HG02798 (cell line): Measurements from ENCODE around the gene PNPLA7.
"Not testable (repeated sequence)": the region's sequence is repeated elsewhere in the genome, so short reads cannot be mapped to it uniquely, and the experiment has no call there.

Source experiments
- ATAC-seq: cut with Tn5 transposase; IDR thresholded peaks from one replicate; pipeline ENCODE4 v1.9.1; 2021; ENCODE audit warnings: mild to moderate bottlenecking; ENCODE audit not compliant: unreplicated experiment, poor library complexity

Gene PNPLA7

DNA sequence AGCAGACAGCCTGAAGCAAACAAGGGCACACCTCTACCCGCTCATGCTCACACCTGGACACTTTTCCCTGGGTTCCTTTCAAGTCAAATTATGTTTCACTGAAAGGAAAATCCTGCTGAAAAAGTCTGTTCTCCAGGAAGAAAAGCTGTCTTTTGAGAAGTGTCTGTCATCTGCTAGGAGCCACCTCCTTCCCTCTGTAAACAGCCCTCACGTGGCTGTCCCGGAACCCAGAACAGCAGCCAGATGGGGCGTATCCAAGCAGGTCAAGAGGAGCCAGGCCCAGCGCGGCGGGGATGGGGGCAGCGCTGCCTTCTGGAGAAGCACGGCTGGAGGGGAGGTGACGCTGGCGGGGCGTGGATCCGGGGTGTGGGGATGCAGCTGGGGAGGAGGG lies at the start of gene PNPLA7:
PNPLA7 (minus strand) TSS at position 172 of the 391 bp plus-strand sequence. CDS start 205 bp downstream, outside the sequence.
- no peak for ATAC-seq

GRCh38 chr9:137598943-137599342 lies 48.7 kb upstream of the PNPLA7 start:
- no peak for ATAC-seq

DNA sequence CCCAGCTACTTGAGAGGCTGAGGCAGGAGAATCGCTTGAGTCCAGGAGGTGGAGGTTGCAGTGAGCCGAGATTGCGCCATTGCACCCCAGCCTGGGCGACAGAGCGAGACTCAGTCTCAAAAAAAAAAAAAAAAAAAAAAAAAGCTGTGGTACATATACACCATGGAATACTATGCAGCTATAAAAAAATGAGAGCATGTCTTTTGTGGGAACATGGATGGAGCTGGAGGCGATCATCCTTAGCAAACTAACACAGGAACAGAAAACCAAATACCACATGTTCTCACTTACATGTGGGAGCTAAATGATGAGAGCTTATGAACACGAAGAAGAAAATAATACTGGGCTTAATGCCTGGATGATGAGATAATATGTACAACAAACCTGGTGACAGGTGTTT lies 46.4 kb upstream of the PNPLA7 start:
- not testable (repeated sequence) for ATAC-seq

DNA sequence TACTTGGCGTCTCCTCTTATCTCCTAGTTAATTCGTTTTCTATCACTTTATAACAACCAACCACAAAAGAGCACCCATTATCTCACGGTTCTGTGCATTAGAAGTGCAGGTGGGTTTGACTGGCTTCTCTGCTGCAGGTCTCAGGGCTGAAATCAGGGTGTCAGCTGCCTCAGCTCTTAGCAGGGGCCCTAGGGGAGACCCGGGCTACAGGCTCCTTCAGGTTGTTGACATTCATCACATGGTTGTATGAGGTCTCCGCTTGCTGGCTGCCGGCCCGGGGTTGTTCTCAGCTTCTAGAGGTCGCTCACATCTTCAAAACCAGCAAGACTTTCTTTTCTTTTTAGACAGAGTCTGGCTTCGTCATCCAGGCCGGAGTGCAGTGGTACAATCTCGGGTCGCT lies 43.0 kb upstream of the PNPLA7 start:
- no peak for ATAC-seq

DNA sequence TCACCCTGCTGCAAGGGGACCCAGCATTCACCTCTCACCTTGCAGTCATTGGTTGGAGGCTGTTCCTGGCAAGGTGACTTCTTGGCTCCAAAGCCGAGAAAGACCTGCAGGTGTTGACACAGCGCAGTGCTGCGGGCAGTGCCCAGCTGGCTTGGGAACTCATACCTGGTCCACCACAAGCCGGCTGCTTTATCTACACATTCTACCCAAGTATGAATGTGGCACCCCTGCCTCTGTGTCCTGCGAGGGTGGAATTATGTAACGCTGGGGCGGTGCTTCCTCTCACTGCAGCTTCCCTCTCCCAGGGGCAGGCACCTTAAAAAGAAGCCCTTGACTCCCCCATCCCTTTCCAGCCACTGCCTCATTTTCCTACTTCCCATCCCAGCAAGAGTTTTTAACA lies 42.6 kb upstream of the PNPLA7 start:
- ATAC-seq = no peak

DNA sequence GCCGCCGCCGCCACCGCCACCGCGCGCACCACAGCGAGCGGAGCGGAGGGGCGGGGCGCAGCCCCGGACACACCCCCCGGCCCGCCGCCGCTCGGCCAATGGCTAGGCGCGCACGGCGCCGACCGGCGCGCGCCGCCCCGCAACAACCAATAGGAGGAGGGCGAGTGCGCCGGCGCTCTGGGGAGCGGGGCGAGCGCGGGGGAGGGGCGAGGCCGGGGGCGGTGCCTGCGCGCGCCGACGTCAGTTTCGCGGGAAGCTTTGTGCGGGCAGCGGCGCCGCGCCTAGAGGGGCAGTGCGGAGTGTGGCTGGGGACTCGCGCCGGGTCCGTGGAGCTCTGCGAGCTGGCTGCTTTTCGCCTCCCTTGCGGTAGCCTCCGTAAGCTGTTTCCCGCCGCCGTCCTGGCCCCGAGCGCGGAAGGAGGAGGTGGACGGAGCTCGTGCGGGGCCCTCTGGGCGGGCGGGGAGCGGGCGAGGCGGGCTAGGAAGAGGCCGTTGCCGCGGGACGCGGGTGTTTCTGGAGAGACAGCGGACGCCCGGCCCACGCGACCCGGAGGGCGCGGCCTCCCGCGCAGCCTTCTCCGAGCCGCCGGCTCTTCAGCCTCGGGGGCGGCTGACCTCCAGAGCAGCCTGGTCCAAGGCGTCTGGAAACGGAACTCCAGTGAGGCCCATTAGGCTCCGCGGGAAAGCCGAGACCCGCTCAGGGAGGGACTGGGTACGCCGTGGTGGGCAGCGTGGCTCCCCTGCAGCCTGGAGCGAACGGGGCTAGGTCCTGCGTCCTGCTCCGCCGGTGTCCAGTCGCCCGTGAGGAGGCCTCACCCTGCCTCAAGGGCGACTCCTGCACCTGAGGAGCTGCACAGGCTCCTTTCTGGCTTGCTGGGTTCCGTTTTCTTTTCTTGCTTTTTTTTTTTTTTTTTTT lies 40.5 kb upstream of the PNPLA7 start, which contains the start of gene ZMYND19:
ZMYND19 (minus strand) TSS at position 44 of the 915 bp plus-strand sequence. CDS start 249 bp downstream, outside the sequence.
- peak; percentile 93 for ATAC-seq

DNA sequence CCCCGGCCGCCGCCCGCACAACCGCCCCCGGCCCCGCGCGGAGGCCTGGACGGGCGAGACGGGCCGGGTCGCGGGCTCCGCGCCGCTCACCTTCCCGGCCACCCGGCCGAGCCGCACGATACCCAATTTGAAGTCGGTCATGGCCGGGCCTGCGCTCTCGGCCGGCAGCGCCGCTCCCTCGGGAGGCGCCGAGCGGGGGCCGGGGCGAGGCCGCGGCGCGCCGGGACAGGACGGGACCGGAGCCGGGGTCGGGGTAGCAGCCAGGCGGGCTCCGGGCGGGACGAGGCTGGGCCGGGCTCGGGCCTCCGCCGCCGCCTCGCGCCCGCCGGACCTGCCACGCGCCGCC lies 39.9 kb upstream of the PNPLA7 start:
- ATAC-seq = no peak

- peak; percentile 7 for ATAC-seq
Measured at GRCh38 chr9:137589441-137590122, 39.4 kb upstream of the PNPLA7 start.

DNA sequence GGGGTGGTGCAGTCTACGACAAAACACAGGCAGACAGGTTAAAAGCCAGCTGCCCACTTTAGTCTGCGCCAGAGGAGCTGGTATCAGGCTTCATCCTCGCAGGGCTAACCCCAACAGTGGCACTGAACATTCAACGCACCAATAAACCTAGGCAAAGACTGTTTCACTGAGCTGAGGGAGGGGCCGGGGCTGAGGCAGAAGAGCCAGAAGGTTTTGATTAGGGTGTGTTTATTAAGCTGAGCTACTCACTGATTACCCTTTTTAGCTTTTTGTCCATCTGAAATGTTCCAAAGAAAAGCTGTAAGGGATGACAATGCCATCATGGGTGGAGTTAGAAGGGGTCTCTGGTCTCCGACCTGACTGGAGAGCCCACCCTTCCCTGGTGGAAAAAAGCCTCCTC lies 38.7 kb upstream of the PNPLA7 start:
- no peak for ATAC-seq

- ATAC-seq = no peak
Measured at GRCh38 chr9:137588311-137588710, 38.1 kb upstream of the PNPLA7 start.

DNA sequence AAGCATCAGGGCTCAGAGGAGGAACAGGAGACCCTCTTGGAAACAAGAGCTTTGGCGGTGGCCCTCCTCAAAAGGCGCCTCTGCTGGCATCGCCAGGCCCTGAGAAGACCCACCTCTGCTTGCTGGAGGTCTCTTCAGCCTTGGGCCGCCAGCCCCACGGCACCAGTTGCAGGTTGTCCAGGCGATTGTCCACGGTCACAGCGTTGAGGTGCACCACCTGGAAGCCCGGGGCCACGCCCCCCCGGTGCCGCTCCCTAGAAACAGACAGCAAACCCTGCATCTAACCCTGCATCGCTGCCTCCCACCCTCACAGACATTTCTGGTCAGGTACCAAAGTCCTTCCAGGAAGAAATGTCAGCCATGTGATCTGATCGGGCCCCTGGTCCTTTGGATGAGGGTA lies 36.7 kb upstream of the PNPLA7 start:
- no peak for ATAC-seq

- ATAC-seq = no peak
Measured at GRCh38 chr9:137583957-137584356, 33.8 kb upstream of the PNPLA7 start.

GRCh38 chr9:137583347-137583746 lies 33.1 kb upstream of the PNPLA7 start:
- no peak for ATAC-seq

GRCh38 chr9:137582286-137582860 lies 32.2 kb upstream of the PNPLA7 start:
- ATAC-seq = no peak

DNA sequence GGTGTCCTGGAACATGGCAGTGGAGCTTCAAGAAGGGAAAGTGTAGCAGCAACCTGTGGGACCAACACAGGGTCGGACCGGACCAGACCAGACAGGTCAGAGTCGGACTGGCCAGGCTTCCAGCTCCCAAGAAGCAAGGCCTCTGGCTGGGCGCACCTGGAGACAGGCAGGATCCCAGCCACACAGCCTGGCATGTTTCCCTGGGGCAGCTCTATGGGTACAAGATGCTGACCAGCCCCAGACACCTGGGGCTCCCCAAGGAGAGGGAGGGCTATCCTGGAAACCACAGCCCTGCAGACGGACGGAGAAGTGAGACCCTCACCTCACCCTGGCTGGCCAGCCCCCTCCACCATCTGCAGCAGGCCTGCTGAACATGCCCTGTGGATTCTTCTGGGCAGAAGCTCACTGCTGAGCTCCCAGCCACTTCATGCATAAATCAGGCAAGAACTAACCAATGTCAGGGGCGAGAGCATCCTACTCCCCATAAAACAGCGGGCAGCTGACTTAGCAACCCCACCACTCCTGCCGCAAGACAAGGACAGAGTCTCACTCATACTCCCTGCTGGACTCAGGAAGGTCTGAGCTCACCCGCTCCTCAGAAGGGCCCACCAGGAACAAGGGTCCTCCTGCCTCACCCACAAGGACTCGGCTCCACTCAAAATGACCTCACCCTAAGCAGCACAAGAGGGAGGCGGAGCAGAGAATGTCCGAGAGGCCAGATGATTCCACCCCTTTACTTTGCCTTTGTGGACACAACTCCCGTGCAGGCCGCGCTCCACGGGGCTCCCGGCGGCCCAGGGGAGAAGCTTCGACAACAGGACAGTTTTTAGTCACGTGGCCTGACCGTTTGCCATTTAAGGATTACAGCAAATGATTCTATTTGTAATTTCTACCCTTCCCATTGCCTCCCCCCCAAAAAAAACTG lies 31.4 kb upstream of the PNPLA7 start:
- ATAC-seq = no peak

DNA sequence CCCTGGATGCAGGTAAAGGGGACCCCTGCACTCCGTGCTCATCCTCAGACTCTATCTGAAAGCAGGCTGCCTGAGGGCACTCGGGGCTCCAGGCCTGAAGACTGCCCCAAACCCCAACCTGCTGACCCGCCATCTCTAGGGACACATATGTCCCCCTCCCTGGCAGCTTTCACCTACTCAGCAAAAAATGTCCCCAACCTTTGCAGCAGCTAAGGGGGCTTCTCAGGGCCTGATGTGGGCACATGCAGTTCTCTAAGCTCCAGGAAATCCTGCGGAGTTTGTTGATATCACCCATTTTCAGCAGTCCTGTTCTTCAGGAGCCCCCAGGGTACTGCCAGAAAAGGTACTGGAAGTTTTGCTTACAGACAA lies 30.7 kb upstream of the PNPLA7 start:
- ATAC-seq = no peak

- no peak for ATAC-seq
Measured at GRCh38 chr9:137580209-137580953, 30.2 kb upstream of the PNPLA7 start.

GRCh38 chr9:137579259-137579604 lies 29.0 kb upstream of the PNPLA7 start:
- no peak for ATAC-seq

DNA sequence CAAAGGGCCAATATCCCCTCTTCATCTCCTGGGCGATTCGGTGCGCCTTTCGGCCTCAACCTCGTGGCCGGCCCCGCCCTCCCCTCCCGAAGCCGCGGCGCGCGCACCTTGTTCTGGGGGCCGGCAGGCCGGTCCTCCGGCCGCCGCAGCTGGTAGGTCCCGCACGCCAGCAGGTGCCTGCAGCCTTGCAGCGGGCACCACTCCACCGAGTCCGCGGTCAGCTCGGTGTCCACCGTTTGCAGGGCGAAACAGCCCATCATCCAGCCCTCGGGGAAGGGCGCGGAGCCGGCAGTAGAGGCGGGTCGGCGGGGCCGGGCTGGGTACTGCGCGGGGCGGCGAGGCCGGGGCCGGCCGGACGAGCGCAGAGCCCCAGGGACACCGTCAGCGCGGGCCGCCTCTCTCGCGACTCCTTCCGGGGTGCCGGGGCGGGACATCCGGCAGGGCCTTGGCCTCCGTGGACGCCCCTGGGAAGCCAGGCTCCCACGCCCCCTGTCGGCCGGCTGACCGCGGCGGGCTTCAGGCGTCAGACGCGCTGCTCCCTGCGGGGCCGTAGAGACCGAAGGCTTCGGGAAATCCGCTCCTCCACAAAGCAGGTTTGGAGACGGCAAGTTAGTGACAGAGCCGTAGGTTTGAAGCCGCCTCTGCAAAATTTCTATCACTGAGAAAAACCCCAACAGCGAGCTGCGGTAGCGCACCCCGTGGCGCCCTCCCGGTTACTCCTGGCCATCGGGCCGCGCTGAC lies 28.5 kb upstream of the PNPLA7 start, which contains the start of gene DPH7:
DPH7 (minus strand) TSS at position 408 of the 741 bp plus-strand sequence; CDS start at position 260, 148 bp downstream.
- ATAC-seq = peak; percentile 92
